ENCODE results near the gene PITPNC1.

DNA sequence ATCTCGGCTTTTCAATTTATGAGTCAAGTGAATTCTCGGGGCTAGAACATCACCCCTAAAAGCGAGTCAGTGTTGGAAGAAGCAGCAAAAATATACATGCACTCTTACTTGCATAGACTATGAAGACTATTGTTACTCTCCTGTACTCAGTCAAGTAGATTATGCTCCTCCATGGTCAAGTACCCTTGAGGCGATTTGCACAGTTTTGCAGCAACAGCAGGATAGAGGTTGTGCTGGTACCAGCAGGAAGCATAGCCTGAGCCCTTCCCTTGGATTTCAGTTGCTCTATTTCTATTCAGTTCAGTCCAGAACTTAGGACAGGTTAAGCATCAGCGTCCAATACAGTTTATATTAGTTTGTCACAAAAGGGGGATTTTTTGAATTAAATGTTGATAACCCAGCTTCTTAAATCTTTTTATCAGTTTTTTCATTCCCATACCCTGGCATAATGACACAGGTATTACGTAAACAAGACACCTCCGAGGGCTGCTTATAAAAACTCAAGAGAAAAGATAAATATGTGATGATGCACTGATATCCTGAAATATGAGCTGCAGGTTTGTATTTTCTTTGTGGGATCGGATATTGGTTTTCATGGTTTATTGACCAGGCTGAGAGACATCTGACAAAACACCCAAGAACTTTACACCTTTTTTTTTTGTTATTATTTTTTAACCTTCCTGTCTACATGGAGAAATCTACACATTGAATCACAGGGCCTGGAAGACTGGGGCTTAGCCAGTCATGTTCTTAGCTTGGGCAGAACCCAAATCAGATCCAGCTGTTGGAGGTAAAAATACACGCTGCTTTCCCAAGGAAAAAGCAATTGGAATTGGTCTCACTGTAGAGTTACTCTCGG, 144.1 kb downstream of the PITPNC1 start:
- TF ChIP-seq POLR2A (IDR thresholded peaks at IDR 0.05; ENCODE audit: low read depth, low read length), result no peak
- TF ChIP-seq POLR2AphosphoS5 (IDR thresholded peaks at IDR 0.05; ENCODE audit: insufficient read depth, low read depth, low read length), result no peak
- TF ChIP-seq, protein P1, sequence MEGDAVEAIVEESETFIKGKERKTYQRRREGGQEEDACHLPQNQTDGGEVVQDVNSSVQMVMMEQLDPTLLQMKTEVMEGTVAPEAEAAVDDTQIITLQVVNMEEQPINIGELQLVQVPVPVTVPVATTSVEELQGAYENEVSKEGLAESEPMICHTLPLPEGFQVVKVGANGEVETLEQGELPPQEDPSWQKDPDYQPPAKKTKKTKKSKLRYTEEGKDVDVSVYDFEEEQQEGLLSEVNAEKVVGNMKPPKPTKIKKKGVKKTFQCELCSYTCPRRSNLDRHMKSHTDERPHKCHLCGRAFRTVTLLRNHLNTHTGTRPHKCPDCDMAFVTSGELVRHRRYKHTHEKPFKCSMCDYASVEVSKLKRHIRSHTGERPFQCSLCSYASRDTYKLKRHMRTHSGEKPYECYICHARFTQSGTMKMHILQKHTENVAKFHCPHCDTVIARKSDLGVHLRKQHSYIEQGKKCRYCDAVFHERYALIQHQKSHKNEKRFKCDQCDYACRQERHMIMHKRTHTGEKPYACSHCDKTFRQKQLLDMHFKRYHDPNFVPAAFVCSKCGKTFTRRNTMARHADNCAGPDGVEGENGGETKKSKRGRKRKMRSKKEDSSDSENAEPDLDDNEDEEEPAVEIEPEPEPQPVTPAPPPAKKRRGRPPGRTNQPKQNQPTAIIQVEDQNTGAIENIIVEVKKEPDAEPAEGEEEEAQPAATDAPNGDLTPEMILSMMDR (IDR thresholded peaks at IDR 0.05; ENCODE audit: extremely low read depth in 1 of 2, insufficient read depth in 1 of 2, low read depth in 1 of 2, low read length in 2 of 2), result no peak
- no peak for TF ChIP-seq EZH2 (IDR thresholded peaks at IDR 0.05; ENCODE audit: borderline replicate concordance, low read depth, low read length, severe bottlenecking)
- no peak for TF ChIP-seq JUN (IDR thresholded peaks at IDR 0.05; ENCODE audit: borderline replicate concordance, insufficient read depth, insufficient read length, low read depth)
- TF ChIP-seq, protein P2, sequence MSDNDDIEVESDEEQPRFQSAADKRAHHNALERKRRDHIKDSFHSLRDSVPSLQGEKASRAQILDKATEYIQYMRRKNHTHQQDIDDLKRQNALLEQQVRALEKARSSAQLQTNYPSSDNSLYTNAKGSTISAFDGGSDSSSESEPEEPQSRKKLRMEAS (IDR thresholded peaks at IDR 0.05; ENCODE audit: insufficient read depth, insufficient read length), result no peak
- no peak for TF ChIP-seq GATA2 (IDR thresholded peaks at IDR 0.05; ENCODE audit: insufficient read depth, insufficient read length, low read depth, low read length)

Data from endothelial cell of umbilical vein (primary cell).